ENCODE results near the gene INPP5E. TPM values are rescaled to one million over a fixed set of nuclear protein-coding genes. Genes with fewer than 3 reads are reported as not detected.

Gene INPP5E, protein sequence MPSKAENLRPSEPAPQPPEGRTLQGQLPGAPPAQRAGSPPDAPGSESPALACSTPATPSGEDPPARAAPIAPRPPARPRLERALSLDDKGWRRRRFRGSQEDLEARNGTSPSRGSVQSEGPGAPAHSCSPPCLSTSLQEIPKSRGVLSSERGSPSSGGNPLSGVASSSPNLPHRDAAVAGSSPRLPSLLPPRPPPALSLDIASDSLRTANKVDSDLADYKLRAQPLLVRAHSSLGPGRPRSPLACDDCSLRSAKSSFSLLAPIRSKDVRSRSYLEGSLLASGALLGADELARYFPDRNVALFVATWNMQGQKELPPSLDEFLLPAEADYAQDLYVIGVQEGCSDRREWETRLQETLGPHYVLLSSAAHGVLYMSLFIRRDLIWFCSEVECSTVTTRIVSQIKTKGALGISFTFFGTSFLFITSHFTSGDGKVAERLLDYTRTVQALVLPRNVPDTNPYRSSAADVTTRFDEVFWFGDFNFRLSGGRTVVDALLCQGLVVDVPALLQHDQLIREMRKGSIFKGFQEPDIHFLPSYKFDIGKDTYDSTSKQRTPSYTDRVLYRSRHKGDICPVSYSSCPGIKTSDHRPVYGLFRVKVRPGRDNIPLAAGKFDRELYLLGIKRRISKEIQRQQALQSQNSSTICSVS
- 10 to 100 TPM; 10.2 to 21.3 (median 13.4) TPM for total RNA-seq

GRCh38 chr9:136439481-136440408, at the start of gene INPP5E:
INPP5E (minus strand) TSS chr9:136439845; CDS start chr9:136439419, 426 bp downstream.
- TF ChIP-seq, protein P1, sequence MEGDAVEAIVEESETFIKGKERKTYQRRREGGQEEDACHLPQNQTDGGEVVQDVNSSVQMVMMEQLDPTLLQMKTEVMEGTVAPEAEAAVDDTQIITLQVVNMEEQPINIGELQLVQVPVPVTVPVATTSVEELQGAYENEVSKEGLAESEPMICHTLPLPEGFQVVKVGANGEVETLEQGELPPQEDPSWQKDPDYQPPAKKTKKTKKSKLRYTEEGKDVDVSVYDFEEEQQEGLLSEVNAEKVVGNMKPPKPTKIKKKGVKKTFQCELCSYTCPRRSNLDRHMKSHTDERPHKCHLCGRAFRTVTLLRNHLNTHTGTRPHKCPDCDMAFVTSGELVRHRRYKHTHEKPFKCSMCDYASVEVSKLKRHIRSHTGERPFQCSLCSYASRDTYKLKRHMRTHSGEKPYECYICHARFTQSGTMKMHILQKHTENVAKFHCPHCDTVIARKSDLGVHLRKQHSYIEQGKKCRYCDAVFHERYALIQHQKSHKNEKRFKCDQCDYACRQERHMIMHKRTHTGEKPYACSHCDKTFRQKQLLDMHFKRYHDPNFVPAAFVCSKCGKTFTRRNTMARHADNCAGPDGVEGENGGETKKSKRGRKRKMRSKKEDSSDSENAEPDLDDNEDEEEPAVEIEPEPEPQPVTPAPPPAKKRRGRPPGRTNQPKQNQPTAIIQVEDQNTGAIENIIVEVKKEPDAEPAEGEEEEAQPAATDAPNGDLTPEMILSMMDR (IDR thresholded peaks at IDR 0.05), result peak in 5 of 6 experiments; percentile 31 to 97 (median 77)
- peak in 1 of 2 donors; percentile 35 for TF ChIP-seq POLR2A (IDR thresholded peaks at IDR 0.05)
- peak within 1 kb of the TSS in 1 of 3 donors; percentile 58 for H3K27ac ChIP-seq
- DNase-seq, result peak; percentile 68 to 73
- intact Hi-C loops (cut with DNase I), result loop anchor here (5.0 kb wide), 1 partner anchor 37 kb away; the partner anchor contains the start of gene SNAPC4
- H3K27me3 ChIP-seq, result no peaks in the 10 kb centered on the region
- H3K9me3 ChIP-seq, result no peaks in the 10 kb centered on the region
- 25 to 41% methylated on average over 19 to 22 of the region's 90 CpGs for WGBS, 2 donors
- H3K4me3 ChIP-seq (replicated peaks in 1 of 3), result peak within 1 kb of the TSS; percentile 48 to 92 (median 61)
- H3K36me3 ChIP-seq, result peaks cover 15 to 33% of the 10 kb centered on the region in 2 donors
- H3K4me1 ChIP-seq, result peaks cover 17 to 25% of the 10 kb centered on the region in 2 donors

- peak; percentile 79 to 85 for DNase-seq
- Histone ChIP-seq H3K27me3 (no peaks in the 10 kb centered on the region), H3K9me3 (no peaks in the 10 kb centered on the region), H3K4me3 (replicated peaks in 1 of 3) (no peak overlapping the region), H3K27ac (no peak overlapping the region), H3K4me1 (peaks cover 10 to 16% of the 10 kb centered on the region in 2 donors), H3K36me3 (no peaks in the 10 kb centered on the region)
- intact Hi-C loops (cut with DNase I), result loop anchor here (2.0 kb wide), 1 partner anchor 142 kb away; no protein-coding TSS in a partner anchor
- WGBS, 2 donors, result 33 to 38% methylated on average over 12 to 15 of the region's 22 CpGs
- TF ChIP-seq, protein P1 (IDR thresholded peaks at IDR 0.05), result peak; percentile 93 to 99 (median 96)
- no peak for TF ChIP-seq POLR2A (IDR thresholded peaks at IDR 0.05)
Observed at GRCh38 chr9:136488247-136489214, 48.9 kb upstream of the INPP5E start.

GRCh38 chr9:136487672-136488071, 48.0 kb upstream of the INPP5E start:
- no peak for DNase-seq
- Histone ChIP-seq H3K4me1 (peaks cover 10 to 16% of the 10 kb centered on the region in 2 donors), H3K27ac (no peak overlapping the region), H3K4me3 (replicated peaks in 1 of 3) (no peak overlapping the region), H3K27me3 (no peaks in the 10 kb centered on the region), H3K9me3 (no peaks in the 10 kb centered on the region), H3K36me3 (no peaks in the 10 kb centered on the region)
- intact Hi-C loops (cut with DNase I), result loop anchor here (2.0 kb wide), 1 partner anchor 143 kb away; no protein-coding TSS in a partner anchor
- TF ChIP-seq POLR2A (IDR thresholded peaks at IDR 0.05), result no peak
- TF ChIP-seq, protein P1 (IDR thresholded peaks at IDR 0.05), result no peak
- 81 to 96% methylated on average over 6 to 7 of the region's 7 CpGs for WGBS, 2 donors
